RWPE2 (cell line): ENCODE data around the gene THSD7B.

ENCODE experiments used
- ATAC-seq: fragments of 200-7000 bp; cut with Tn5 transposase; 3 replicates; pipeline ENCODE4 v1.9.1; 2021; ENCODE audit warnings: low read depth
- DNase-seq: peaks from one replicate; pipeline ENCODE4 v3.0.0-alpha.2; 2020; ENCODE audit warnings: low spot score
- H3K27ac ChIP-seq: fragments of 450-650 bp; 2 replicates; pipeline ENCODE4 v1.5.1; 2017; ENCODE audit warnings: mild to moderate bottlenecking; ENCODE audit not compliant: poor library complexity, severe bottlenecking
- H3K27me3 ChIP-seq: fragments of 250-450 bp; sonication (Bioruptor Pico); 2 replicates; pipeline ENCODE4 v1.5.1; 2021; ENCODE audit warnings: mild to moderate bottlenecking, moderate library complexity; ENCODE audit not compliant: insufficient read depth, poor library complexity, severe bottlenecking
- H3K36me3 ChIP-seq: fragments of 250-450 bp; sonication (Bioruptor Pico); 2 replicates; pipeline ENCODE4 v1.5.1; 2020; ENCODE audit warnings: low read depth, mild to moderate bottlenecking, moderate library complexity
- H3K4me1 ChIP-seq: fragments of 250-450 bp; sonication (Bioruptor Pico); 2 replicates; pipeline ENCODE4 v1.5.1; 2021; ENCODE audit warnings: mild to moderate bottlenecking, moderate library complexity; ENCODE audit not compliant: insufficient read depth, poor library complexity, severe bottlenecking
- H3K4me3 ChIP-seq: fragments of 250-450 bp; sonication (Bioruptor Pico); 2 replicates; pipeline ENCODE4 v1.5.1; 2021; ENCODE audit warnings: mild to moderate bottlenecking, moderate library complexity; ENCODE audit not compliant: severe bottlenecking
- H3K9me3 ChIP-seq: fragments of 250-450 bp; sonication (Bioruptor Pico); 2 replicates; pipeline ENCODE4 v1.5.1; 2021; ENCODE audit warnings: mild to moderate bottlenecking, moderate library complexity; ENCODE audit not compliant: severe bottlenecking
- TF ChIP-seq, protein P1 (sequence below): fragments of 450-650 bp; IDR thresholded peaks from one replicate; pipeline ENCODE4 v1.5.1; 2017; ENCODE audit warnings: mild to moderate bottlenecking, moderate library complexity; ENCODE audit not compliant: poor library complexity, severe bottlenecking

The THSD7B gene

GRCh38 chr2:137047369-137047768 lies 282.0 kb downstream of the THSD7B start:
- TF ChIP-seq, protein P1, sequence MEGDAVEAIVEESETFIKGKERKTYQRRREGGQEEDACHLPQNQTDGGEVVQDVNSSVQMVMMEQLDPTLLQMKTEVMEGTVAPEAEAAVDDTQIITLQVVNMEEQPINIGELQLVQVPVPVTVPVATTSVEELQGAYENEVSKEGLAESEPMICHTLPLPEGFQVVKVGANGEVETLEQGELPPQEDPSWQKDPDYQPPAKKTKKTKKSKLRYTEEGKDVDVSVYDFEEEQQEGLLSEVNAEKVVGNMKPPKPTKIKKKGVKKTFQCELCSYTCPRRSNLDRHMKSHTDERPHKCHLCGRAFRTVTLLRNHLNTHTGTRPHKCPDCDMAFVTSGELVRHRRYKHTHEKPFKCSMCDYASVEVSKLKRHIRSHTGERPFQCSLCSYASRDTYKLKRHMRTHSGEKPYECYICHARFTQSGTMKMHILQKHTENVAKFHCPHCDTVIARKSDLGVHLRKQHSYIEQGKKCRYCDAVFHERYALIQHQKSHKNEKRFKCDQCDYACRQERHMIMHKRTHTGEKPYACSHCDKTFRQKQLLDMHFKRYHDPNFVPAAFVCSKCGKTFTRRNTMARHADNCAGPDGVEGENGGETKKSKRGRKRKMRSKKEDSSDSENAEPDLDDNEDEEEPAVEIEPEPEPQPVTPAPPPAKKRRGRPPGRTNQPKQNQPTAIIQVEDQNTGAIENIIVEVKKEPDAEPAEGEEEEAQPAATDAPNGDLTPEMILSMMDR = no peak
- Histone ChIP-seq H3K9me3 (no peaks in the 10 kb centered on the region), H3K4me1 (no peaks in the 10 kb centered on the region), H3K27me3 (no peaks in the 10 kb centered on the region), H3K4me3 (no peak overlapping the region), H3K36me3 (no peaks in the 10 kb centered on the region), H3K27ac (no peak overlapping the region)
- ATAC-seq = no peak
- no peak for DNase-seq

DNA sequence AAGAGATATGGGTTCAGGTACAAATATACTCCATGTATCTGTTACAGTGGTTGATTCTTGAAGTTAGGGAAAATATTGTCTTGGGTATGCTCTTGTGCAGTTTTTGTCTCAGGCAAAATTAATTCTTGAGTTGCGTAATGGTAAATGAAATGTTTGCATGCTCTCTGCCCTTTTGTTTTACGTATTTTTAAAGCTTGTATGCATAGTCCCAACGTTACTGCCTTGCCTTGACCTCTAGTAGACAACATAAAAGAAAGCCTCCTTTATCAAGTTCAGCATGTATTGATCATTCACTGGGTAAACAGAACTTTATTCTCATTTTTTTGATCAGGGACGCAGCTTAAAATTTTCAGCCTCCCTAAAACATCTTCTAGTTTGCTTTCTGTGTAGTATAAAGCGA lies 283.1 kb downstream of the THSD7B start:
- no peaks in the 10 kb centered on the region for H3K36me3 ChIP-seq
- TF ChIP-seq, protein P1 = no peak
- DNase-seq = no peak
- H3K27me3 ChIP-seq = no peaks in the 10 kb centered on the region
- no peaks in the 10 kb centered on the region for H3K9me3 ChIP-seq
- no peak overlapping the region for H3K27ac ChIP-seq
- H3K4me1 ChIP-seq = no peaks in the 10 kb centered on the region
- no peak overlapping the region for H3K4me3 ChIP-seq
- no peak for ATAC-seq

DNA sequence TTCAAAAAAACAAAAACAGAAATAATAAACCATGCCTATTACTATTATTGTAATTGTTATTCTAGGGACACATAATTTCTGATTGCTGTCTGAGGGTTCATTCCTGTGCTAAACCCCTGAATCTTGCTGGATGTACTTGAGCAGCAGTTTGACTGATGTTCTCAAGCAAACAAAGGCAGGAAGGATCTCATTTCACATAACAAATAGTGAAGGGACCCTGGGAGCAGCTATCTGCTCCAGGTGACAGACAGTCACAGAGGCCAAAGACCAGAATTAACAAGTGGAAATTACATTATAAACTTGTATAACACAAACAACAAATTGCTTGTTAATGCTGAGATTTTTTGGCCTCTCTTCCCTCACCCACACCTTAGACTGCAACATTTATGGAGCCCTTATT lies 284.2 kb downstream of the THSD7B start:
- Histone ChIP-seq H3K27me3 (no peaks in the 10 kb centered on the region), H3K27ac (no peak overlapping the region), H3K4me1 (no peaks in the 10 kb centered on the region), H3K9me3 (no peaks in the 10 kb centered on the region), H3K36me3 (no peaks in the 10 kb centered on the region), H3K4me3 (no peak overlapping the region)
- DNase-seq = no peak
- TF ChIP-seq, protein P1 = no peak
- no peak for ATAC-seq

DNA sequence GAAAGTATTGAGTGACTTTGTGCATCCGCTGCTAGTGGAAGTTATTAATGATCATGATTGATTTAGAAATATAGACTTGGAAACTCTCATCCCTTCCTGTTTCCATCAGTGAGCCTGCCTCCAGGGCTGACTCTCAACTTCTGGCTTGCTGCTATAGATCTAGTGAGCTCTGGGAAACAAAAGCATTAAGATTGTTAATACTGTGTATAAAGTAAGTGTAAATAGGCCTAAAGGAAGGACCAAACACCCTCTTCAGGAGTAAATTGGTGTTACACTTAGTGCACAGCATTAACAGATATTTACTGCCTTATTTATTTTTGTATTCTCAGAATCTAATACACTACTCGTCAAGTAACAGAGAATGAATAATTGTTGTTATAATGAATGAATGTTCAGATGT lies 285.6 kb downstream of the THSD7B start:
- no peak overlapping the region for H3K27ac ChIP-seq
- no peaks in the 10 kb centered on the region for H3K36me3 ChIP-seq
- TF ChIP-seq, protein P1 = peak; percentile 26
- no peak overlapping the region for H3K4me3 ChIP-seq
- H3K27me3 ChIP-seq = no peaks in the 10 kb centered on the region
- peak; percentile 40; the same call in 1 of the 3 replicates for ATAC-seq
- H3K9me3 ChIP-seq = no peaks in the 10 kb centered on the region
- no peaks in the 10 kb centered on the region for H3K4me1 ChIP-seq
- DNase-seq = no peak

- Histone ChIP-seq H3K27me3 (no peaks in the 10 kb centered on the region), H3K27ac (no peak overlapping the region), H3K36me3 (no peaks in the 10 kb centered on the region), H3K4me1 (no peaks in the 10 kb centered on the region), H3K4me3 (no peak overlapping the region), H3K9me3 (no peaks in the 10 kb centered on the region)
- TF ChIP-seq, protein P1 = no peak
- DNase-seq (no peak), ATAC-seq (no peak)
Observed at GRCh38 chr2:137051778-137052398, 286.5 kb downstream of the THSD7B start.
